ENCODE measurements around the gene FBXO31.
"Not testable (repeated sequence)": the region's sequence is repeated elsewhere in the genome, so short reads cannot be mapped to it uniquely, and the experiment has no call there.

FBXO31 gene

DNA sequence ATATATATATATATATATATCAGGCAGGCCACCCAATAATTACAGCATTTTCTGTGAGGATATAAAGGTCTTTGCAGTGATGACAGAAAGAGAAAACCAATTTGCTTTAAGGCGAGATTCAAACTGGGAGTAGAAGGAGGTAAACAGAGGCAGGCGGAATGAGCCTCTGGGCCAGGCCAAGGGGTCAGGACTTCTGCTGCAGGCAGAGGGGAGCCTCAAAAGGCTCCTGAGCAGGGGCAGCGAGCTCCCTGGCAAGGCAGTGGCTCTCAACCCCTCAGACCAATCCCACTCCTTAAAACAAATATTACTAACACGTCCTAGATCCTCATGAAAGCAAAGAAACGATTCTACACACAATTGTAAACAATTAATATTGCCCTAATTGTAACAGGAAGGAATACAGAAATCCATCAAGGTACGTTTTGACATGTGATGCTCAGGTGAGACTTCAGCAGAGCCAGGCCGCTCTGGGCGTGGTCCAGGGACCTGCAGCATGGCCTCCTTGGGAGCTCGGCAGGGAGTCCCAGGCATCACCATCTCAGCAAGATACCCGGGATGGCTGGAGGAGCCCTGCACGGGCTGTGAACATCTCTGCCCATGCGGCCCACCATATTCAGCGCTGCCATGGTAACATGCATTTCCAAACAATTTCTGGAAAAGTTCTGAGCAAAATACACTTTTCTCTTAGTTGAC is 18.4 kb downstream of the FBXO31 start:
- no peak for DNase-seq (ENCODE audit: low read depth in 2 of 2)

DNA sequence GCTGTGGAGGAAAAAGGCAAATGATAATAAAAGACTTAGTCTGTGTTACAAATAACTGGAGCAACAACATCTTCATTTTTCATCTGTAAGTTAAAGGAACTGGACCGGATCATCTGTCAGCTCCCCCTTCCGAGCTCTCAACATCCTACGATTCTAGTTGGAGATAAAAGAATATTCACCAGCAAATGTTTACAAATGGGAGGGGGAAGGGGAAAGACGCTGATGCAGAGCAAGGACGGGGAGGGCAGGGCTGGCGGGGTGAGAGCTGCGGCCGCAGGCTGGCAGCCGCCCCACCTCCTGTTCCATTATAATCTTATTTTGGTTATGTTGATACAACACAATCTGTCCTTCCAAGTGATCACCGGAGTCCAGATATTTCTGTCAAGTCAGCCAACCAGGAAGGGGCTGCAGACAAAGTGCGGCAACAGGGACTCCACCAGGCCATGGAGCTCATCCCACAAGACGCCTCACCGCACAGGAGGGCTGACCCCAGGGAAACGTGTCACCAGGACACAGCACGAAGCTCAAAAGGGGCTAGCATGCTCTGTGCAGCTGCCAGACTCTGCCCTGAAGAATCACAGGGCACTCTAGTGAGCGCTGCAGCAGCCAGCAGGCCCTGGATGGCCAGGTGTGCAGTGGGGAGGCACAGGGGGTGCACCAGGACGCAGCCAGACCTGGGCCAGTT is 19.7 kb downstream of the FBXO31 start:
- DNase-seq (ENCODE audit: low read depth in 2 of 2): no peak

DNA sequence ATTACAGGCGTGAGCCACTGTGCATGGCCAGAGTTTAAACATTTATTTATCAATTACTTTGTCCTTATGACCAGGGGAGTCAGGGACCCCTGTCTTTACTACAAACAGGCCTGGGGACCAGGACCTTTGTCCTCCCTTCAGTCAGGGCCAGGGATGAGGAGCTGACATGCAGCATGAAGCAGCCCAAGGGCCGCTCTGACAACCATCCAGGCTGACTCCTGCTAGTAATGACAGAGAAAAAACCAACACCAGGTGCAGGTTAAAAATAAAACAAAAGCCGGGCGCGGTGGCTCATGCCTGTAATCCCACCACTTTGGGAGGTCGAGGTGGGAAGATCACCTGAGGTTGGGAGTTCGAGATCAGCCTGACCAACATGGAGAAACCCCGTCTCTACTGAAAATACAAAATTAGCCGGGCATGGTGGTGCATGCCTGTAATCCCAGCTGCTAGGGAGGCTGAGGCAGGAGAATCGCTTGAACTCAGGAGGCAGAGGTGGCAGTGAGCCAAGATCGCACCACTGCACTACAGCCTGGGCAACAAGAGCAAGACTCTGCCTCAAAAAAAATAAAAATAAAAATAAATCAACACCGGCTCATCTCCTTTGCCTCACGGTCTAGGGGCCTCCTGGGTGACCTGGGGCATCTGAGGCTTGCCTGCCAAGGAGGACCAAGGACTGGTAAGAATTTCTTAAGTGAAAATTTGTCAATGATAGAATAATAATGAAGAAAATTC is 20.6 kb downstream of the FBXO31 start:
- not testable (repeated sequence) for DNase-seq (ENCODE audit: low read depth in 2 of 2)

GRCh38 chr16:87361916-87362619 is 21.5 kb downstream of the FBXO31 start:
- DNase-seq (ENCODE audit: low read depth in 2 of 2): no peak

DNA sequence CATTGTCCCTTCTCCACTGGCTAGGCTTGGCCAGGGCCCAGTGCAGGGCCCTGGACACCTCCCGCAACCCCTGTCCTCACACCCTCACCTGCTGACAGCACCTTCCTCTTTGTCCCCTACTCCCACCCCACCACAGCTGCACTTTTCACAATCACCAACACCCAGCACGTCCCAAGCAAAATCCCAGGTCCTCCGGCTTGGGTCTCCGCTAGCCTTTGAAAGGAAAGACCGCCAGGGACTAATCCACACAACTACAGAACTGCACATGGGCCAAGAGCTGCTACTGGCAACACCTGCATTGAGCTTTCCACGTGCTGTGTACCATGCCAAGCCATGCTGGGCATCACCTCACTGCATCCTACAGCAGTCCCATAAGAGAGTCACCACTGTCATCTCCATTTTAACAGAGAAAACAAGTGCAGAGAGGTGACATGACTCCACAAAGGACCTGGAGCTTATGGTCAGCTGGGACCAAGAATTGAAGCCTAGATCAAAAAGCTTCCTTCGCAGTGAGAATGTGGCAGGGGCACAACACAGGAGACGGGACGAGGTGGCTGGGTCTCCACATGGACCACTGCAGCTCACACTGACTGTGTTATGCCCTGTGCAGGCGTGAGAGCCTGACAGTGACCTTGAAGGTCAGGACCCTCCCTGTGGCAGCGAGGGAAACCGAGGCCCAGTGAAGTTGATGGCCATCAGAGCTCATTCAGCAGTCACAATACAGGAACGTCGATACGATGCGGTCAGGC is 22.5 kb downstream of the FBXO31 start:
- DNase-seq (ENCODE audit: low read depth in 2 of 2): no peak

DNA sequence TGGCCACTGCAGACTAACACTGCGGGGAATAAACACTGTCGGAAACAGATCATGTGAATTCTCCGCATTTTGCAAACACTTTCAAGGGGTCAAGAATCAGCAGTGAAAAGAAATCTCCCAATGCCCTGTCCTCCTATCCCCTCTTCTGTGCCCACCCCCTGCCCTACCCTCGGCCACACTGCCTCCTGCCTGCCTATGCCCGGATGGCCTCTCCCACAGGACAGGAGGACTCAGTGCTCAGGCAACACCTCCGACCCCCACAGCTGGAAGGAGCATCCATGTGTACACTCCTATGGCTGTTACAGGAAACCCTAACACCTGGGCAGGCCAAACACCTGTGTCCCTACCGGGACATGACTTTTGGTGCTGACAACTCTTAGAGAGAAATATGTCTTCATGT is 24.5 kb downstream of the FBXO31 start:
- DNase-seq (ENCODE audit: low read depth in 2 of 2): no peak

GRCh38 chr16:87358696-87359095 is 24.9 kb downstream of the FBXO31 start:
- no peak for DNase-seq (ENCODE audit: low read depth in 2 of 2)

DNA sequence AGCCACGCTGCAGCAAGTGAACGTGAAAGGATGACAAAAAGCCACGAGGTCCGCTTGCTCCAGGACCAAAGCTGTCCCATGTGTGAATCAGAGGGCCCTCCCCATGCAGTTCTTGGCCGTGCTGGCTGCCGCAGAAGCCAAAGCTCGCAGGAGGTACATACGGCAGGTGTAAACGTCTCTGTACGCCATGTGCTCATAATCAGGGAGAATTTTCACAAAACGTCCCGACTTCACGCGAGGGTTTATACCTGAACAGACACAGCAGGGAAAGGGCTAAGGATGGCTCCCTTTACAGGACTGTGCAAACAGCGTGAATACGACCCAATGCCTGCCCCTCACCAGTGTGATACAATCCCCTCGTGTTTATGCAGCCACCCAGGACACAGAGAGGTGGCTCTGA is 25.3 kb downstream of the FBXO31 start:
- DNase-seq (ENCODE audit: low read depth in 2 of 2): no peak

DNA sequence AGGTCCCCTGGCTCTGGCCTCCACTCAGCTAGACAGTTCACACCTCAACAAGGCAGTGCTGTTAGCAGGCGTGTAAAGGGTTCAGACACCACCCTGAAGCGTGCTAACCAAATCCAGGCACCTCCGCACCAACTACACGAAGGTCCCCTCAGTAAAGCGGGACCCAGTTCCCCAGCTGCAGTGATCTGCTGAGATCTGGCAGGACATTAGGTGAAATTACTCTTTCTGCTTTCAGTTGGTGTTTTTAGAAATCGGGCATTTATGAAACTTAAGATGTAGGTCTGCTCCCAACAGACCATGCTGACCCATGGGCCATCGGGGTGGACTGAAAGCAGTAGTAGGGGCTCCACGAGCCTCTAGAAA is 27.1 kb downstream of the FBXO31 start:
- DNase-seq (ENCODE audit: low read depth in 2 of 2): no peak

GRCh38 chr16:87353613-87354012 is 30.0 kb downstream of the FBXO31 start:
- no peak for DNase-seq (ENCODE audit: low read depth in 2 of 2)

GRCh38 chr16:87352818-87353217 is 30.8 kb downstream of the FBXO31 start:
- DNase-seq (ENCODE audit: low read depth in 2 of 2): no peak

DNA sequence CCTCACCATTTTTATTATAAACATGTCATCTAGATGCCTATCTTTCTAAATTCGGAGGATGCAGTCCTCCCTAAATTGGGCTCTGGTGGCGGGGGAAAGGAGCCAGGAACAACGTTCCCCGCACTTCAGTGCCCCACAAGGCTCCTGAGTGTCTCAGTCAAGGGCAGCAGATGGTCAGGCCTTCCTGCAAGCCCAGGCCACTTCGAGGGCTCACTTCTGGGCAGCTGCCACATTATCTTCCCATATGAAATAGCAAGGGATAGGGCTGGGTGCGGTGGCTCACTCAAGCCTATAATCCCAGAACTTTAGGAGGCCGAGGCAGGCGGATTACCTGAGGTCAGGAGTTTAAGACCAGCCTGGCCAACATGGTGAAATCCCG is 32.3 kb downstream of the FBXO31 start:
- DNase-seq (ENCODE audit: low read depth in 2 of 2): no peak

- DNase-seq (ENCODE audit: low read depth in 2 of 2): no peak
These were observed 32.8 kb downstream of the FBXO31 start for GRCh38 chr16:87350681-87351319.

GRCh38 chr16:87350031-87350430 is 33.5 kb downstream of the FBXO31 start:
- no peak for DNase-seq (ENCODE audit: low read depth in 2 of 2)

DNA sequence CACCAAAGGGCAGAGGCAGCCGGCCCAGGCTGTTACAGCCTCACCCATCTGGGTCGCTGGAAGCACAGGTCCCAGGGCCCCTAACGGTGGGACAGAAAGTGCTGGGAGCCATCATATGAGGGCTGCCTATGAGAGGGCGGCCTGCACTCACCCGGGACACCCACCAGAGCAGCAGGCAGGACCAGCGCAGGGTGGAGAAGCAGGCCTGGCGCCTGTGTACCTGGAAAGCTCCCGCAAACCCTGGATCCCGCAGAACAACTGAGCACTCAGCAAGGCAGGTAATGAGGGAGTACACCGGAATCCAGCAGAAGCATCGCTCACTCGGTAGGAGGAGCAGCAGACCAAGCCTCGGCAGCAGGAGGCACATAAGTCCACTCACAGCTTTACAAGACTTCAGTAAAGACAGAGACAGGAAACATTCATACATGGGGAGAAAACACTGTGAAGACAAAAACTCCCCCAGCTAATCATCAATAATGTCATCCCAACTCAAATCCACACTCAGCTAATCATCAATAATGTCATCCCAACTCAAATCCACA is 34.9 kb downstream of the FBXO31 start:
- DNase-seq (ENCODE audit: low read depth in 2 of 2): no peak

GRCh38 chr16:87347932-87348615 is 35.5 kb downstream of the FBXO31 start:
- DNase-seq (ENCODE audit: low read depth in 2 of 2): no peak

DNA sequence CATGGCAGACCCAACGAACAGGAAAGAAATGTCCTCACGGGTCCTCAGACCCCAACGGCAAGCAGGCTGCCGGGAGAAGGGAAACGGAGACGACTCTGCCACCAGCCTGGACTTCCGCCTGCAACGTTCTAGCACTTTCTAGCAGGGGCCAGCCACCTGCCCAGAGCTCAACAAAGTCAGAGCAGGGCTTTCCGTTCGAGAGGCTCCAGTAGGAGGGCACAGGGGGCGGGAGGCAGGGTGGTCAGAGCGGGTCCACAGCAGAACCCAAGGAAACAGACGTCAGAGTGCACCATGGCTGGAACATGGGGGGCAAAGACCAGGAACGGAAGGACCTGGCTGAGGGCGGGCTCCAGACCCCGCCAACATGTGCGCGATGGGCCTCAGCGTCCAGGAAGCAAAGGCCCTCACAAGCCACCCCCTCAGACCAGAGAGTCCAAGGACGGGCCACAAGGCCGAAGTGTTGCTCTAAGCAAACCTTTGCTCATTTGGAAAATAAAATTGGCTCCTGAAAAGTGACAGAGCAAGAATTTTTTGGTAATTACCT is 37.0 kb downstream of the FBXO31 start:
- no peak for DNase-seq (ENCODE audit: low read depth in 2 of 2)

DNA sequence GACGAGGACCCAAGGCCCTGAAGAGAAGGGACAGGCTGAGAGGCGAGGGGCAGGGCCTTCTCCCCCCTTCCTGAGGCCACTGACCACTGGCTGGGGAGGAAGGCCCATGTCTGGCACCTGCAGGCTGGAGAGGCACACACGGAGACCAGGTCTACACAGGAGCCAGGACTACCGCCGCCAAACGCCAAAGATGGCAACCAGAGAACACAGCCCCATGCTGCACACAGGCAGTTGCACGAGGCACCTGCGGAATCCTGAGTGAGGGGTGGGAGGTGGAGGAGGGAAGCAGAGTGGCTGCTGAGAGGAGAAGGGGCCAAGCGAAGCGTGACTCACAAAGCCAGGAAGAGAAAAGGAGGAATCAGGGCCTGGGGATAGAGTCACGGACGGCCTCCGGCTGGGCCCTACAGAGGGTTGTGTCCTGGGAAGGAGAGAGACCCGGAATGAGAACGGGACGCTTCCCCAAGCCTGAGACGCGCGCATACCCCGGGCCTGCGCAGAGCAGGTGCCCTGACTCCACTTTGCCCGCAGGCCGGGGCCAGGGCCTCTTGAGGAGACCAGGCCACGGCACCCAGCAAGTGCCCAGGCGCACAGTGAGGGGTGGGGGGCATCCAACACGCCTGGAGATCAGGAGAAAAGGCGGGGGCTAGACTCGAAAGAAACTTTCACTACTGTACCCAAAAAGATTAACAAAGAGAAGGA is 37.7 kb downstream of the FBXO31 start:
- DNase-seq (ENCODE audit: low read depth in 2 of 2): no peak

DNA sequence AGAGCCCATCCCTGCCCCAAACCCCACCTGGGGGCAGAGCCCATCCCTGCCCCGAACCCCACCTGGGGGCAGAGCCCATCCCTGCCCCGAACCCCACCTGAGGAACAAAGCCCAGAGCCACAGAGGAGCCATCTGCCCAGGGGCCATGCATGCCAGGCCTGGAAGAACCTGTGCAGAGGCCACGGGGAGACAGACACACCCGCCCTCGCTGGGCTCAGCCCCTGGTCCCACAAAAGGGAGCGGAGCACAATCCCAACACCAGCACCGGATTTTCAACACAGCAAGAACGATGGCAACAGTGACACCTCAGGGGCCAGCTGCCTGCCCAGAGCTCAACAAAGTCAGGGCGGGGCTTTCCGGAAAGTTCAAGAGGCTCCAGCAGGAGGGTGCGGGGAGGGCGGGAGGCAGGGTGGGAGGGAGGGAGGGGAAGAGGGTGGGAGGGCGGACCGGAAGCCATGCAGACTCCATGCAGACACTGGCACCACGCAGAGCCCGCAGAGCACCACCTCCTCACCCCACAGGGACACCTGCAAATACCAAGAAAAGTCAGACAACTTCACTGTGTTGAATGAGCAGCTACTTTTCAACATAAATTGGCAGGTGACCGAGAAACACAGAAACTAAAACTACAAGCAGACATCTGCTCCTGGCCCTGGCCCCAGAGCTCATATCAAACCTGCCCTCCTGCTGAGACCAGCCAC is 38.5 kb downstream of the FBXO31 start:
- DNase-seq (ENCODE audit: low read depth in 2 of 2): peak; percentile 14 to 33

Measured in stimulated activated CD4-positive, alpha-beta T cell treated with anti-CD3 and anti-CD28 coated beads, Interleukin-15, amount 100 ng/mL, for 48 hours (primary cell).